K562 (cell line): Measurements from ENCODE around the gene CTPS1. TPM values are rescaled to one million over a fixed set of nuclear protein-coding genes. Genes with fewer than 3 reads are reported as not detected.

Experiments
- ATAC-seq: fragments of 200-7000 bp; cut with Tn5 transposase; 3 replicates; pipeline ENCODE4 v1.9.1; 2020; ENCODE audit warnings: moderate library complexity
- BruUV-seq: library from RNA; stranded (reverse); fragments of 400-500 nt; replicated peaks from 2 replicates; lab custom pipeline; 2021; lab: Mats Ljungman, UMichigan
- CTCF ChIA-PET: fragments of 300-600 bp; formaldehyde crosslinking; extraction: SDS; loops from one replicate; lab custom pipeline; 2021; ENCODE audit warnings: low intra/inter-chr PET ratio; lab: Yijun Ruan, JAX
- POLR2A ChIA-PET: fragments of 300-600, 350-650 bp; sonication (Branson Sonifier 250); formaldehyde crosslinking; extraction: SDS; loops from one replicate; lab custom pipeline; 2021; ENCODE audit warnings: antibody characterized with exemption, inconsistent platforms; lab: Yijun Ruan, JAX
- DNase-seq, 4 experiments: peaks; one replicate each; pipeline versions ENCODE4 v3.0.0 to v3.0.0-alpha.2; 2011 to 2018; ENCODE audit warnings: low spot score in 3 of 4, mixed read lengths in 3 of 4; ENCODE audit errors: extremely low read depth in 1 of 4
- FAIRE-seq: peaks from 2 replicates; lab custom pipeline; 2011; peaks lifted over from hg19 to GRCh38; lab: Jason Lieb, UNC
- H2AFZ ChIP-seq: 2 replicates; pipeline ENCODE4 v1.6.0; 2011; ENCODE audit warnings: low read depth, low read length, control low read depth, inconsistent platforms
- H3K27ac ChIP-seq: fragments of 200-600 bp; 3 replicates; pipeline ENCODE4 v1.8.0; 2011; ENCODE audit warnings: low read depth, mild to moderate bottlenecking, control low read depth, inconsistent platforms, low read length, moderate library complexity, mixed read lengths; ENCODE audit errors: extremely low read depth
- H3K27me3 ChIP-seq, 2 experiments: fragments of 300-600 bp in 1 of 2; 2 replicates in 1 of 2; 3 replicates in 1 of 2; pipeline versions ENCODE4 v1.6.0 to v1.8.0; 2011; ENCODE audit warnings: inconsistent platforms in 2 of 2, low read length in 2 of 2, mild to moderate bottlenecking in 1 of 2, mixed read lengths in 1 of 2, moderate library complexity in 1 of 2; ENCODE audit not compliant: control insufficient read depth in 2 of 2, insufficient read depth in 2 of 2
- H3K36me3 ChIP-seq: fragments of 300-600 bp; 3 replicates; pipeline ENCODE4 v1.8.0; 2011; ENCODE audit warnings: mild to moderate bottlenecking, low read length, inconsistent platforms; ENCODE audit not compliant: control insufficient read depth, insufficient read depth
- H3K4me1 ChIP-seq, 2 experiments: fragments of 200-600 bp in 1 of 2; replicated peaks in 1 of 2; 2 replicates in 1 of 2; 3 replicates in 1 of 2; pipeline versions ENCODE4 v1.5.1 to v1.8.0; 2011; ENCODE audit warnings: inconsistent platforms in 2 of 2, low read length in 2 of 2, mild to moderate bottlenecking in 1 of 2, mixed read lengths in 1 of 2, moderate library complexity in 1 of 2; ENCODE audit not compliant: control insufficient read depth in 2 of 2, insufficient read depth in 2 of 2
- H3K4me2 ChIP-seq: 2 replicates; pipeline ENCODE4 v1.6.1; 2011; ENCODE audit warnings: low read length, control low read depth, inconsistent platforms, mixed read lengths; ENCODE audit not compliant: insufficient read depth
- H3K4me3 ChIP-seq: fragments of 200-600 bp; sonication (generic), shearing (Covaris generic); 2 replicates; pipeline ENCODE4 v1.5.1; 2016; ENCODE audit warnings: control low read depth, inconsistent platforms
- H3K79me2 ChIP-seq: fragments of 200-600 bp; 3 replicates; pipeline ENCODE4 v1.8.0; 2011; ENCODE audit warnings: low read length, inconsistent platforms; ENCODE audit not compliant: control insufficient read depth, insufficient read depth
- H3K9ac ChIP-seq, 2 experiments: 2 replicates each; pipeline versions ENCODE4 v1.6.0 to v1.6.1; 2011; ENCODE audit warnings: low read depth in 2 of 2, low read length in 2 of 2, control low read depth in 1 of 2, inconsistent platforms in 1 of 2, mild to moderate bottlenecking in 1 of 2, mixed read lengths in 1 of 2; ENCODE audit not compliant: insufficient read depth in 1 of 2
- H3K9me1 ChIP-seq: one replicate; pipeline ENCODE4 v1.6.0; 2011; ENCODE audit warnings: inconsistent platforms, mild to moderate bottlenecking, low read length, moderate library complexity; ENCODE audit not compliant: control insufficient read depth, insufficient read depth
- H3K9me3 ChIP-seq: replicated peaks from 2 replicates; pipeline ENCODE4 v1.5.1; 2011; ENCODE audit warnings: low read depth, low read length, inconsistent platforms; ENCODE audit not compliant: control insufficient read depth, insufficient read depth
- H4K20me1 ChIP-seq: replicated peaks from 2 replicates; pipeline ENCODE4 v1.6.1; 2011; ENCODE audit warnings: low read length, inconsistent platforms, mixed read lengths; ENCODE audit not compliant: control insufficient read depth, insufficient read depth
- ARID1B ChIP-seq: fragments of 450-650 bp; IDR thresholded peaks from 2 replicates; pipeline ENCODE4 v1.6.1; 2016; ENCODE audit warnings: antibody characterized with exemption, mild to moderate bottlenecking, inconsistent platforms
- ETV6 ChIP-seq, 3 experiments: fragments of 150-350 bp in 1 of 3; sonication (generic) in 1 of 3; formaldehyde crosslinking in 1 of 3; IDR thresholded peaks; 2 replicates each; pipeline versions ENCODE4 v1.6.1 to v1.8.0; 2014 to 2022; ENCODE audit warnings: borderline replicate concordance in 2 of 3, low read depth in 2 of 3, antibody characterized with exemption in 1 of 3, low read length in 1 of 3, mild to moderate bottlenecking in 1 of 3, missing genetic modification reagents in 1 of 3
- NBN ChIP-seq: fragments of 450-650 bp; IDR thresholded peaks from 2 replicates; pipeline ENCODE4 v1.6.1; 2016; ENCODE audit warnings: low read depth, mild to moderate bottlenecking
- RBM34 ChIP-seq: fragments of 200-400 bp; formaldehyde crosslinking; IDR thresholded peaks from 2 replicates; pipeline ENCODE4 v1.6.1; 2018; ENCODE audit warnings: low read length, borderline replicate concordance; ENCODE audit not compliant: insufficient read depth
- ZNF133 ChIP-seq: fragments of 250-450 bp; sonication (Bioruptor Pico); IDR thresholded peaks from 2 replicates; pipeline ENCODE4 v1.4.0; 2020; ENCODE audit warnings: mild to moderate bottlenecking
- ZNF212 ChIP-seq: fragments of 450-650 bp; formaldehyde crosslinking; IDR thresholded peaks from 2 replicates; pipeline ENCODE4 v1.4.0; 2020; ENCODE audit warnings: mild to moderate bottlenecking
- WGBS: fragments of 100-300 bp; shearing (Covaris generic); methylation state at CpG from one replicate; pipeline ENCODE4 v1.1.6; 2016; ENCODE audit warnings: low coverage, mixed read lengths; ENCODE audit not compliant: insufficient coverage; ENCODE audit errors: missing lambda C conversion rate; 5-methylcytosine and 5-hydroxymethylcytosine counted together
- in situ Hi-C: fragments of 300-500 bp; cut with MboI; formaldehyde crosslinking; loops from 4 replicates; pipeline ENCODE4 v1.15.0; 2018; ENCODE audit warnings: inconsistent platforms, mixed read lengths
- intact Hi-C: fragments of 100-400 bp; cut with micrococcal nuclease; formaldehyde crosslinking; loops from 2 replicates; pipeline ENCODE4 v1.14.2; 2022
- polyA plus RNA-seq, 8 experiments: library from polyadenylated mRNA; depleted of rRNA in 4 of 8; stranded (reverse) in 5 of 8; unstranded in 3 of 8; fragments of >200 nt; fragmentation: Nextera tagmentation in 2 of 8; fragmentation: Illumina TruSeq in 1 of 8; extraction: Ambion mirVana in 2 of 8; extraction: Trizol in 1 of 8; gene quantifications; 2 replicates each; pipeline versions ENCODE4 v1.2.1 to v1.2.3, GENCODE V29; 2011 to 2014; ENCODE audit warnings: inconsistent platforms in 1 of 8, missing spikeins in 1 of 8
- total RNA-seq, 7 experiments: library from RNA; depleted of rRNA in 6 of 7; stranded (reverse); fragments of >200 nt in 6 of 7; fragmentation: Illumina TruSeq in 2 of 7; extraction: Trizol in 2 of 7; gene quantifications; 2 replicates each; pipeline versions ENCODE4 v1.2.1 to v1.2.3, GENCODE V29; 2011 to 2021; ENCODE audit warnings: low replicate concordance in 1 of 7
- TF ChIP-seq, protein P1 (sequence below): fragments of 200-800 bp; sonication (Bioruptor generic); IDR thresholded peaks from 2 replicates; pipeline ENCODE4 v1.6.1; 2017; ENCODE audit warnings: missing genetic modification characterization, missing compliant biosample characterization
- TF ChIP-seq, protein P2 (sequence below): fragments of 450-650 bp; IDR thresholded peaks from 2 replicates; pipeline ENCODE4 v1.6.1; 2016; ENCODE audit warnings: antibody characterized with exemption
- TF ChIP-seq, protein P3 (sequence below): fragments of 250-450 bp; sonication (Bioruptor Pico); IDR thresholded peaks from 2 replicates; pipeline ENCODE4 v1.4.0; 2020; ENCODE audit warnings: borderline replicate concordance
- TF ChIP-seq, protein P4 (sequence below): sonication (generic); formaldehyde crosslinking; IDR thresholded peaks from 2 replicates; pipeline ENCODE4 v1.8.1; 2023; ENCODE audit warnings: missing genetic modification reagents, mild to moderate bottlenecking, borderline replicate concordance

CTPS1 gene
- total and polyA plus RNA-seq, 9 of the 15 experiments (the other 6 are each of a cell fraction or from before 2014, with no cell fraction given) = 44.4 to 164 (median 87.7) TPM

DNA sequence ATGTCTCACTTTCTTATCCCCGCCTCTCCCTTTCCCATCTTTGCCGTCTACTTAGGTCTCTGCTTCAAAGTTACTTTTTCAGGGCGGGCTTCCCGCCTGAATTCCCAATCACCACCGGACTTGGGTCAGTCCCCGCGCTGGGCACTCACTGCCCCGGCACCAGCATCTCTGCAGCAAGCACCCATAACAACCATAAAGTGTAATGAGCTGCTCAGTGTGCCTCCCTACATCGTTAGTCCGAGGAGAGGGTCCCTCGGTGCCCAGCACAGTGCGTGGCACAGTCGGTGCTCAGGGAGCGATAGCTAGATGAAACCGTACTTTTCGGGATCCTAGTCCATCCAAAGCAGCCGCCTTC lies 633 bp upstream of the CTPS1 start:
- in situ Hi-C loops (no loop called here), intact Hi-C loops (loop anchor here (1.0 kb wide), 1 partner anchor 24 kb away; no protein-coding TSS in a partner anchor)
- Histone ChIP-seq H4K20me1 (peaks cover 11% of the 10 kb centered on the region), H3K9me3 (no peaks in the 10 kb centered on the region), H3K4me3 (peak overlapping the region; percentile 72), H3K4me2 (peak overlapping the region; percentile 95), H3K27ac (peak overlapping the region; percentile 97; the same call in 2 of the 3 replicates), H3K4me1 (peaks cover 37% of the 10 kb centered on the region in 2 experiments), H3K9me1 (peaks cover 4% of the 10 kb centered on the region), H3K36me3 (peaks cover 30% of the 10 kb centered on the region), H3K9ac (peak overlapping the region; percentile 85 to 99), H2AFZ (peak overlapping the region; percentile 100), H3K27me3 (no peaks in the 10 kb centered on the region), H3K79me2 (peaks cover 40% of the 10 kb centered on the region)
- FAIRE-seq = no peak
- ATAC-seq = no peak
- whole genome bisulfite sequencing = 74% methylated on average over 17 of the region's 17 CpGs
- DNase-seq = no peak
- BruUV-seq = no TSS peak
- ChIA-PET POLR2A (interaction anchor here (0.6 to 0.9 kb wide), 3 partner anchors 16 to 61 kb away, joined by 3 to 4 read pairs (median 4); no protein-coding TSS in a partner anchor), CTCF (no interaction called here)
- TF ChIP-seq RBM34 (no peak), ETV6 (IDR thresholded peaks at IDR 0.05; ENCODE audit: borderline replicate concordance in 1 of 2, low read depth in 2 of 2, low read length in 1 of 2) (no peak), ETV6 (CRISPR knock-in tag; IDR thresholded peaks at IDR 0.05; ENCODE audit: borderline replicate concordance) (no peak), ARID1B (no peak), ZNF212 (CRISPR knock-in tag) (no peak), ZNF133 (CRISPR knock-in tag) (no peak), NBN (no peak)
- TF ChIP-seq, protein P1, sequence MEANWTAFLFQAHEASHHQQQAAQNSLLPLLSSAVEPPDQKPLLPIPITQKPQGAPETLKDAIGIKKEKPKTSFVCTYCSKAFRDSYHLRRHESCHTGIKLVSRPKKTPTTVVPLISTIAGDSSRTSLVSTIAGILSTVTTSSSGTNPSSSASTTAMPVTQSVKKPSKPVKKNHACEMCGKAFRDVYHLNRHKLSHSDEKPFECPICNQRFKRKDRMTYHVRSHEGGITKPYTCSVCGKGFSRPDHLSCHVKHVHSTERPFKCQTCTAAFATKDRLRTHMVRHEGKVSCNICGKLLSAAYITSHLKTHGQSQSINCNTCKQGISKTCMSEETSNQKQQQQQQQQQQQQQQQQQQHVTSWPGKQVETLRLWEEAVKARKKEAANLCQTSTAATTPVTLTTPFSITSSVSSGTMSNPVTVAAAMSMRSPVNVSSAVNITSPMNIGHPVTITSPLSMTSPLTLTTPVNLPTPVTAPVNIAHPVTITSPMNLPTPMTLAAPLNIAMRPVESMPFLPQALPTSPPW (CRISPR knock-in tag) = no peak
- TF ChIP-seq, protein P2, sequence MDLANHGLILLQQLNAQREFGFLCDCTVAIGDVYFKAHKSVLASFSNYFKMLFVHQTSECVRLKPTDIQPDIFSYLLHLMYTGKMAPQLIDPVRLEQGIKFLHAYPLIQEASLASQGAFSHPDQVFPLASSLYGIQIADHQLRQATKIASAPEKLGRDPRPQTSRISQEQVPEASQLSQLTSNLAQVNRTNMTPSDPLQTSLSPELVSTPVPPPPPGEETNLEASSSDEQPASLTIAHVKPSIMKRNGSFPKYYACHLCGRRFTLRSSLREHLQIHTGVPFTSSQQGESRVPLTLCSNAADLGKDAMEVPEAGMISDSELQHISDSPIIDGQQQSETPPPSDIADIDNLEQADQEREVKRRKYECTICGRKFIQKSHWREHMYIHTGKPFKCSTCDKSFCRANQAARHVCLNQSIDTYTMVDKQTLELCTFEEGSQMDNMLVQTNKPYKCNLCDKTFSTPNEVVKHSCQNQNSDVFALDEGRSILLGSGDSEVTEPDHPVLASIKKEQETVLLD = no peak
- TF ChIP-seq, protein P3, sequence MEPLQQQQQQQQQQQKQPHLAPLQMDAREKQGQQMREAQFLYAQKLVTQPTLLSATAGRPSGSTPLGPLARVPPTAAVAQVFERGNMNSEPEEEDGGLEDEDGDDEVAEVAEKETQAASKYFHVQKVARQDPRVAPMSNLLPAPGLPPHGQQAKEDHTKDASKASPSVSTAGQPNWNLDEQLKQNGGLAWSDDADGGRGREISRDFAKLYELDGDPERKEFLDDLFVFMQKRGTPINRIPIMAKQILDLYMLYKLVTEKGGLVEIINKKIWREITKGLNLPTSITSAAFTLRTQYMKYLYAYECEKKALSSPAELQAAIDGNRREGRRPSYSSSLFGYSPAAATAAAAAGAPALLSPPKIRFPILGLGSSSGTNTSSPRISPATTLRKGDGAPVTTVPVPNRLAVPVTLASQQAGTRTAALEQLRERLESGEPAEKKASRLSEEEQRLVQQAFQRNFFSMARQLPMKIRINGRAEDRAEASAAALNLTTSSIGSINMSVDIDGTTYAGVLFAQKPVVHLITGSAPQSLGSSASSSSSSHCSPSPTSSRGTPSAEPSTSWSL = no peak
- TF ChIP-seq, protein P4, sequence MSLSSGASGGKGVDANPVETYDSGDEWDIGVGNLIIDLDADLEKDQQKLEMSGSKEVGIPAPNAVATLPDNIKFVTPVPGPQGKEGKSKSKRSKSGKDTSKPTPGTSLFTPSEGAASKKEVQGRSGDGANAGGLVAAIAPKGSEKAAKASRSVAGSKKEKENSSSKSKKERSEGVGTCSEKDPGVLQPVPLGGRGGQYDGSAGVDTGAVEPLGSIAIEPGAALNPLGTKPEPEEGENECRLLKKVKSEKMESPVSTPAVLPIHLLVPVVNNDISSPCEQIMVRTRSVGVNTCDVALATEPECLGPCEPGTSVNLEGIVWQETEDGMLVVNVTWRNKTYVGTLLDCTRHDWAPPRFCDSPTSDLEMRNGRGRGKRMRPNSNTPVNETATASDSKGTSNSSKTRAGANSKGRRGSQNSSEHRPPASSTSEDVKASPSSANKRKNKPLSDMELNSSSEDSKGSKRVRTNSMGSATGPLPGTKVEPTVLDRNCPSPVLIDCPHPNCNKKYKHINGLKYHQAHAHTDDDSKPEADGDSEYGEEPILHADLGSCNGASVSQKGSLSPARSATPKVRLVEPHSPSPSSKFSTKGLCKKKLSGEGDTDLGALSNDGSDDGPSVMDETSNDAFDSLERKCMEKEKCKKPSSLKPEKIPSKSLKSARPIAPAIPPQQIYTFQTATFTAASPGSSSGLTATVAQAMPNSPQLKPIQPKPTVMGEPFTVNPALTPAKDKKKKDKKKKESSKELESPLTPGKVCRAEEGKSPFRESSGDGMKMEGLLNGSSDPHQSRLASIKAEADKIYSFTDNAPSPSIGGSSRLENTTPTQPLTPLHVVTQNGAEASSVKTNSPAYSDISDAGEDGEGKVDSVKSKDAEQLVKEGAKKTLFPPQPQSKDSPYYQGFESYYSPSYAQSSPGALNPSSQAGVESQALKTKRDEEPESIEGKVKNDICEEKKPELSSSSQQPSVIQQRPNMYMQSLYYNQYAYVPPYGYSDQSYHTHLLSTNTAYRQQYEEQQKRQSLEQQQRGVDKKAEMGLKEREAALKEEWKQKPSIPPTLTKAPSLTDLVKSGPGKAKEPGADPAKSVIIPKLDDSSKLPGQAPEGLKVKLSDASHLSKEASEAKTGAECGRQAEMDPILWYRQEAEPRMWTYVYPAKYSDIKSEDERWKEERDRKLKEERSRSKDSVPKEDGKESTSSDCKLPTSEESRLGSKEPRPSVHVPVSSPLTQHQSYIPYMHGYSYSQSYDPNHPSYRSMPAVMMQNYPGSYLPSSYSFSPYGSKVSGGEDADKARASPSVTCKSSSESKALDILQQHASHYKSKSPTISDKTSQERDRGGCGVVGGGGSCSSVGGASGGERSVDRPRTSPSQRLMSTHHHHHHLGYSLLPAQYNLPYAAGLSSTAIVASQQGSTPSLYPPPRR (CRISPR knock-in tag) = no peak
